CD4-positive, CD25-positive, alpha-beta regulatory T cell (primary cell): ENCODE measurements around the gene LRRC1. TPM values are rescaled to one million over a fixed set of nuclear protein-coding genes. Genes with fewer than 3 reads are reported as not detected.

Source experiments
- ATAC-seq, 2 donors: fragments of 150-1000 bp; cut with Tn5 transposase; one replicate each; pipeline ENCODE4 v1.10.0; 2021; ENCODE audit warnings: low read depth in 2 of 2, moderate number of reproducible peaks in 2 of 2, moderate library complexity in 1 of 2
- DNase-seq, 3 donors: peaks; one replicate each; pipeline versions ENCODE4 v3.0.0 to v3.0.0-alpha.2; 2012 to 2022; ENCODE audit warnings: mixed read lengths in 1 of 3
- H3K27ac ChIP-seq: one replicate; pipeline ENCODE4 v1.7.0; 2013; ENCODE audit warnings: mild to moderate bottlenecking, low read length; ENCODE audit not compliant: insufficient read depth, poor library complexity, severe bottlenecking
- H3K27me3 ChIP-seq: one replicate; pipeline ENCODE4 v1.7.0; 2013; ENCODE audit warnings: low read length; ENCODE audit not compliant: control insufficient read depth, insufficient read depth
- H3K36me3 ChIP-seq: one replicate; pipeline ENCODE4 v1.7.0; 2013; ENCODE audit warnings: mild to moderate bottlenecking, low read length, moderate library complexity; ENCODE audit not compliant: control insufficient read depth, insufficient read depth
- H3K4me1 ChIP-seq: 2 replicates; pipeline ENCODE4 v1.7.0; 2013; ENCODE audit warnings: mild to moderate bottlenecking, low read length; ENCODE audit not compliant: insufficient read depth, control insufficient read depth, poor library complexity, severe bottlenecking
- H3K4me3 ChIP-seq: one replicate; pipeline ENCODE4 v1.7.0; 2013; ENCODE audit warnings: low read depth, mild to moderate bottlenecking, low read length, moderate library complexity
- H3K9me3 ChIP-seq, 2 experiments: 1 replicate in 1 of 2; 2 replicates in 1 of 2; pipeline ENCODE4 v1.7.0; 2013; ENCODE audit warnings: low read length in 2 of 2, mild to moderate bottlenecking in 1 of 2, moderate library complexity in 1 of 2; ENCODE audit not compliant: control insufficient read depth in 2 of 2
- H3K27ac Mint-ChIP-seq, 3 donors: one replicate each; pipeline ENCODE4 v1.8.0; 2020 to 2022; ENCODE audit warnings: mild to moderate bottlenecking in 3 of 3, mixed read lengths in 3 of 3, moderate library complexity in 2 of 3
- H3K27me3 Mint-ChIP-seq: one replicate; pipeline ENCODE4 v1.8.0; 2022; ENCODE audit warnings: mild to moderate bottlenecking, mixed read lengths
- H3K36me3 Mint-ChIP-seq: one replicate; pipeline ENCODE4 v1.8.0; 2020; ENCODE audit warnings: mixed read lengths
- H3K4me1 Mint-ChIP-seq, 4 donors: one replicate each; pipeline ENCODE4 v1.8.0; 2020 to 2022; ENCODE audit warnings: mixed read lengths in 4 of 4, mild to moderate bottlenecking in 1 of 4
- H3K4me3 Mint-ChIP-seq, 4 donors: one replicate each; pipeline ENCODE4 v1.8.0; 2020 to 2022; ENCODE audit warnings: mild to moderate bottlenecking in 4 of 4, mixed read lengths in 4 of 4, moderate library complexity in 3 of 4
- H3K9me3 Mint-ChIP-seq, 7 donors: one replicate each; pipeline ENCODE4 v1.8.0; 2020 to 2022; ENCODE audit warnings: mixed read lengths in 7 of 7, mild to moderate bottlenecking in 3 of 7, moderate library complexity in 2 of 7
- polyA plus RNA-seq, 4 donors: library from polyadenylated mRNA; unstranded; fragments of 300-500 nt; fragmentation: Illumina TruSeq; gene quantifications; one replicate each; pipeline ENCODE4 v1.2.3, GENCODE V29; 2021
- total RNA-seq: library from RNA; stranded (reverse); gene quantifications from one replicate; pipeline ENCODE4 v1.2.3, GENCODE V29; 2022

The LRRC1 gene
- total and polyA plus RNA-seq, 5 donors from 2014 or later: 0.37 to 1.4 (median 1.0) TPM

- peaks cover 2% of the 10 kb centered on the region for H3K27me3 ChIP-seq
- Mint-ChIP-seq H3K27me3 (no peaks in the 10 kb centered on the region), H3K4me1 (no peaks in the 10 kb centered on the region), H3K9me3 (peaks cover 0 to 4% (median 1%) of the 10 kb centered on the region in 7 donors), H3K4me3 (no peak overlapping the region), H3K36me3 (no peaks in the 10 kb centered on the region), H3K27ac (no peak overlapping the region)
- DNase-seq (no peak), ATAC-seq (no peak)
- no peaks in the 10 kb centered on the region for H3K4me1 ChIP-seq
- no peaks in the 10 kb centered on the region for H3K9me3 ChIP-seq
- no peak overlapping the region for H3K27ac ChIP-seq
- no peak overlapping the region for H3K4me3 ChIP-seq
- no peaks in the 10 kb centered on the region for H3K36me3 ChIP-seq
Measured at GRCh38 chr6:53944091-53944490, 149.3 kb downstream of the LRRC1 start.

GRCh38 chr6:53944543-53944942 is 149.7 kb downstream of the LRRC1 start:
- Histone ChIP-seq H3K27ac (no peak overlapping the region), H3K27me3 (peaks cover 2% of the 10 kb centered on the region), H3K4me3 (no peak overlapping the region), H3K9me3 (no peaks in the 10 kb centered on the region), H3K4me1 (no peaks in the 10 kb centered on the region), H3K36me3 (no peaks in the 10 kb centered on the region)
- ATAC-seq (no peak), DNase-seq (no peak)
- Mint-ChIP-seq H3K9me3 (peaks cover 0 to 4% (median 1%) of the 10 kb centered on the region in 7 donors), H3K27ac (no peak overlapping the region), H3K4me1 (no peaks in the 10 kb centered on the region), H3K4me3 (no peak overlapping the region), H3K27me3 (no peaks in the 10 kb centered on the region), H3K36me3 (no peaks in the 10 kb centered on the region)

GRCh38 chr6:53945765-53946407 is 151.1 kb downstream of the LRRC1 start:
- ATAC-seq (no peak), DNase-seq (no peak)
- H3K36me3 ChIP-seq: no peaks in the 10 kb centered on the region
- H3K27ac ChIP-seq: no peak overlapping the region
- peaks cover 0 to 4% (median 2%) of the 10 kb centered on the region in 7 donors for H3K9me3 Mint-ChIP-seq
- no peaks in the 10 kb centered on the region for H3K4me1 ChIP-seq
- H3K9me3 ChIP-seq: no peaks in the 10 kb centered on the region
- no peaks in the 10 kb centered on the region for H3K27me3 Mint-ChIP-seq
- H3K27ac Mint-ChIP-seq: no peak overlapping the region
- H3K27me3 ChIP-seq: peaks cover 2% of the 10 kb centered on the region
- no peak overlapping the region for H3K4me3 ChIP-seq
- no peaks in the 10 kb centered on the region for H3K4me1 Mint-ChIP-seq
- no peak overlapping the region for H3K4me3 Mint-ChIP-seq
- H3K36me3 Mint-ChIP-seq: no peaks in the 10 kb centered on the region

GRCh38 chr6:53947780-53948179 is 153.0 kb downstream of the LRRC1 start:
- no peaks in the 10 kb centered on the region for H3K27me3 Mint-ChIP-seq

GRCh38 chr6:53951383-53951782 is 156.6 kb downstream of the LRRC1 start:
- no peaks in the 10 kb centered on the region for H3K36me3 ChIP-seq
- H3K4me1 Mint-ChIP-seq: no peaks in the 10 kb centered on the region
- peaks cover 0 to 6% of the 10 kb centered on the region in 2 experiments for H3K9me3 ChIP-seq
- DNase-seq (no peak), ATAC-seq (no peak)
- H3K4me3 ChIP-seq: no peak overlapping the region
- H3K27me3 Mint-ChIP-seq: peaks cover 9% of the 10 kb centered on the region
- H3K9me3 Mint-ChIP-seq: peaks cover 0 to 4% (median 3%) of the 10 kb centered on the region in 7 donors
- no peaks in the 10 kb centered on the region for H3K36me3 Mint-ChIP-seq
- H3K4me3 Mint-ChIP-seq: no peak overlapping the region
- no peak overlapping the region for H3K27ac Mint-ChIP-seq
- no peaks in the 10 kb centered on the region for H3K4me1 ChIP-seq
- no peak overlapping the region for H3K27ac ChIP-seq
- H3K27me3 ChIP-seq: peaks cover 2% of the 10 kb centered on the region

More at GRCh38 chr6:53947780-53948179, 153.0 kb downstream of the LRRC1 start:
- H3K27ac Mint-ChIP-seq: no peak overlapping the region
- Histone ChIP-seq H3K27me3 (peaks cover 2% of the 10 kb centered on the region), H3K4me3 (no peak overlapping the region), H3K4me1 (no peaks in the 10 kb centered on the region), H3K36me3 (no peaks in the 10 kb centered on the region), H3K27ac (no peak overlapping the region), H3K9me3 (peaks cover 0 to 6% of the 10 kb centered on the region in 2 experiments)
- peaks cover 0 to 4% (median 3%) of the 10 kb centered on the region in 7 donors for H3K9me3 Mint-ChIP-seq
- H3K4me1 Mint-ChIP-seq: no peaks in the 10 kb centered on the region
- DNase-seq (no peak), ATAC-seq (no peak)
- no peak overlapping the region for H3K4me3 Mint-ChIP-seq
- H3K36me3 Mint-ChIP-seq: no peaks in the 10 kb centered on the region

- DNase-seq: no peak
Measured at GRCh38 chr6:53956068-53956711, 161.4 kb downstream of the LRRC1 start.

GRCh38 chr6:53956804-53957203 is 162.0 kb downstream of the LRRC1 start:
- H3K27me3 Mint-ChIP-seq: peaks cover 14% of the 10 kb centered on the region
- Histone ChIP-seq H3K27me3 (no peaks in the 10 kb centered on the region), H3K27ac (no peak overlapping the region), H3K4me1 (no peaks in the 10 kb centered on the region), H3K36me3 (no peaks in the 10 kb centered on the region), H3K4me3 (no peak overlapping the region), H3K9me3 (no peaks in the 10 kb centered on the region)
- no peak overlapping the region for H3K27ac Mint-ChIP-seq
- H3K36me3 Mint-ChIP-seq: no peaks in the 10 kb centered on the region
- no peak overlapping the region for H3K4me3 Mint-ChIP-seq
- DNase-seq (no peak), ATAC-seq (no peak)
- H3K4me1 Mint-ChIP-seq: no peaks in the 10 kb centered on the region
- peaks cover 0 to 5% (median 0%) of the 10 kb centered on the region in 7 donors for H3K9me3 Mint-ChIP-seq

More at GRCh38 chr6:53956068-53956711, 161.4 kb downstream of the LRRC1 start:
- peaks cover 0 to 3% of the 10 kb centered on the region in 2 experiments for H3K9me3 ChIP-seq
- no peaks in the 10 kb centered on the region for H3K36me3 ChIP-seq
- no peak overlapping the region for H3K27ac ChIP-seq
- H3K27ac Mint-ChIP-seq: no peak overlapping the region
- H3K4me1 ChIP-seq: no peaks in the 10 kb centered on the region
- H3K4me1 Mint-ChIP-seq: no peaks in the 10 kb centered on the region
- ATAC-seq: no peak
- H3K27me3 Mint-ChIP-seq: peaks cover 14% of the 10 kb centered on the region
- peaks cover 0 to 5% (median 0%) of the 10 kb centered on the region in 7 donors for H3K9me3 Mint-ChIP-seq
- H3K27me3 ChIP-seq: no peaks in the 10 kb centered on the region
- no peak overlapping the region for H3K4me3 ChIP-seq
- no peak overlapping the region for H3K4me3 Mint-ChIP-seq
- H3K36me3 Mint-ChIP-seq: no peaks in the 10 kb centered on the region

- DNase-seq (no peak), ATAC-seq (no peak)
- H3K4me3 ChIP-seq: no peak overlapping the region
- no peak overlapping the region for H3K27ac ChIP-seq
- H3K36me3 Mint-ChIP-seq: no peaks in the 10 kb centered on the region
- H3K4me1 Mint-ChIP-seq: no peaks in the 10 kb centered on the region
- no peaks in the 10 kb centered on the region for H3K27me3 ChIP-seq
- H3K9me3 ChIP-seq: no peaks in the 10 kb centered on the region
- no peak overlapping the region for H3K4me3 Mint-ChIP-seq
- H3K4me1 ChIP-seq: no peaks in the 10 kb centered on the region
- H3K36me3 ChIP-seq: no peaks in the 10 kb centered on the region
- no peak overlapping the region for H3K27ac Mint-ChIP-seq
- H3K27me3 Mint-ChIP-seq: peaks cover 14% of the 10 kb centered on the region
- H3K9me3 Mint-ChIP-seq: peaks cover 0 to 2% (median 0%) of the 10 kb centered on the region in 7 donors
Measured at GRCh38 chr6:53959717-53960116, 164.9 kb downstream of the LRRC1 start.
